Spleen (tissue), 7 donors: Measurements from ENCODE around the gene FDXR.

Source experiments
- POLR2A ChIP-seq, 3 donors: fragments of 450-650 bp; IDR thresholded peaks; one replicate each; pipeline ENCODE4 v1.5.1; 2017; ENCODE audit warnings: antibody characterized with exemption in 3 of 3, mild to moderate bottlenecking in 1 of 3
- POLR2AphosphoS5 ChIP-seq, 3 donors: sonication (generic); formaldehyde crosslinking; IDR thresholded peaks; one replicate each; pipeline ENCODE4 v1.5.1; 2017; ENCODE audit warnings: antibody characterized with exemption in 3 of 3
- TF ChIP-seq, protein P1 (sequence below), 11 experiments: fragments of 200-600 bp in 7 of 11; fragments of 450-650 bp in 4 of 11; sonication (generic) in 4 of 11; IDR thresholded peaks in 8 of 11; conservative IDR thresholded peaks in 3 of 11; 1 replicate in 7 of 11; 2 replicates in 4 of 11; pipeline versions ENCODE4 v1.4.0 to v1.8.0; 2016 to 2021; ENCODE audit warnings: antibody characterized with exemption in 11 of 11, inconsistent platforms in 4 of 11, mild to moderate bottlenecking in 1 of 11
- donor health status: DM: no; HTN: no; CAD: no; lungs with moderate emphysema.
- donor health status: DM: no; HTN: no; CAD: no.
- donor health status: DM: no; HTN: no; CAD: no.

GRCh38 chr17:74873037-74873873 is 461 bp upstream of the FDXR start:
- TF ChIP-seq, protein P1, sequence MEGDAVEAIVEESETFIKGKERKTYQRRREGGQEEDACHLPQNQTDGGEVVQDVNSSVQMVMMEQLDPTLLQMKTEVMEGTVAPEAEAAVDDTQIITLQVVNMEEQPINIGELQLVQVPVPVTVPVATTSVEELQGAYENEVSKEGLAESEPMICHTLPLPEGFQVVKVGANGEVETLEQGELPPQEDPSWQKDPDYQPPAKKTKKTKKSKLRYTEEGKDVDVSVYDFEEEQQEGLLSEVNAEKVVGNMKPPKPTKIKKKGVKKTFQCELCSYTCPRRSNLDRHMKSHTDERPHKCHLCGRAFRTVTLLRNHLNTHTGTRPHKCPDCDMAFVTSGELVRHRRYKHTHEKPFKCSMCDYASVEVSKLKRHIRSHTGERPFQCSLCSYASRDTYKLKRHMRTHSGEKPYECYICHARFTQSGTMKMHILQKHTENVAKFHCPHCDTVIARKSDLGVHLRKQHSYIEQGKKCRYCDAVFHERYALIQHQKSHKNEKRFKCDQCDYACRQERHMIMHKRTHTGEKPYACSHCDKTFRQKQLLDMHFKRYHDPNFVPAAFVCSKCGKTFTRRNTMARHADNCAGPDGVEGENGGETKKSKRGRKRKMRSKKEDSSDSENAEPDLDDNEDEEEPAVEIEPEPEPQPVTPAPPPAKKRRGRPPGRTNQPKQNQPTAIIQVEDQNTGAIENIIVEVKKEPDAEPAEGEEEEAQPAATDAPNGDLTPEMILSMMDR (IDR thresholded peaks at IDR 0.05 in 8 of 11, conservative IDR thresholded peaks at IDR 0.05 in 3 of 11): peak in 1 of 11 experiments; percentile 31
- TF ChIP-seq POLR2A (IDR thresholded peaks at IDR 0.05) (peak; percentile 83 to 93 (median 87)), POLR2AphosphoS5 (IDR thresholded peaks at IDR 0.05) (peak; percentile 91 to 99 (median 97))
